ENCODE data around the gene SFT2D3. TPM values are rescaled to one million over a fixed set of nuclear protein-coding genes. Genes with fewer than 3 reads are reported as not detected.

The SFT2D3 gene
- total and polyA plus RNA-seq, 2 of the 13 experiments (the other 11 are each of a cell fraction or from before 2014, with no cell fraction given): 8.3 to 9.4 TPM

- TF ChIP-seq HMGXB3 (CRISPR knock-in tag; IDR thresholded peaks at IDR 0.05; ENCODE audit: borderline replicate concordance) (no peak), ZNF17 (CRISPR knock-in tag; IDR thresholded peaks at IDR 0.05) (no peak), CEBPZ (IDR thresholded peaks at IDR 0.05; ENCODE audit: low read length) (no peak), ZHX1 (CRISPR knock-in tag; IDR thresholded peaks at IDR 0.05; ENCODE audit: low read depth) (no peak), ARID3A (IDR thresholded peaks at IDR 0.05; ENCODE audit: low read depth, low read length) (no peak), SRSF1 (optimal IDR thresholded peaks at IDR 0.05; ENCODE audit: low read depth, low read length) (no peak), ZNF672 (CRISPR knock-in tag; IDR thresholded peaks at IDR 0.05) (no peak), ZNF883 (CRISPR knock-in tag; IDR thresholded peaks at IDR 0.05; ENCODE audit: not compliant biosample characterization) (no peak), ZNF567 (CRISPR knock-in tag; IDR thresholded peaks at IDR 0.05; ENCODE audit: borderline replicate concordance) (no peak), RNF2 (conservative IDR thresholded peaks at IDR 0.05; ENCODE audit: low read depth) (0 out of 2 replicates have a peak, but pooled peaks have one; percentile 57), ZXDC (CRISPR knock-in tag; IDR thresholded peaks at IDR 0.05) (no peak)
Observed at GRCh38 chr2:127675331-127676261, 25.7 kb upstream of the SFT2D3 start, which contains the start of gene LIMS2 (continued).

Measured in HepG2 (cell line).